GM12873 (cell line): ENCODE measurements around the gene HEXB.

Source experiments
- CTCF ChIP-seq: IDR thresholded peaks from 2 replicates; pipeline ENCODE4 v1.5.1; 2012; ENCODE audit warnings: low read depth, mild to moderate bottlenecking, moderate library complexity, low read length, control low read depth; ENCODE audit not compliant: insufficient read depth; ENCODE audit errors: missing control alignments

The HEXB gene

GRCh38 chr5:74684900-74685851, at the start of gene HEXB:
HEXB (plus strand) TSS chr5:74685233; CDS start chr5:74685261, 28 bp downstream.
- TF ChIP-seq CTCF: no peak

- TF ChIP-seq CTCF: no peak
Measured at GRCh38 chr5:74636149-74636548, 48.9 kb upstream of the HEXB start.

GRCh38 chr5:74636552-74636951, 48.5 kb upstream of the HEXB start:
- no peak for TF ChIP-seq CTCF

GRCh38 chr5:74638544-74638969, 46.5 kb upstream of the HEXB start:
- no peak for TF ChIP-seq CTCF

- TF ChIP-seq CTCF: no peak
Measured at GRCh38 chr5:74638970-74639806, 45.8 kb upstream of the HEXB start.

- peak; percentile 45 for TF ChIP-seq CTCF
Measured at GRCh38 chr5:74639807-74640449, 45.1 kb upstream of the HEXB start.
